IMR-90 (cell line): ENCODE results near the gene MAN1A2.

Experiments
- FOS ChIP-seq: fragments of 150-350 bp; IDR thresholded peaks from 2 replicates; pipeline ENCODE4 v1.6.1; 2016; ENCODE audit warnings: low read depth, low read length
- POLR2A ChIP-seq: IDR thresholded peaks from 2 replicates; pipeline ENCODE4 v1.6.1; 2012; ENCODE audit warnings: mild to moderate bottlenecking, low read depth, low read length
- RCOR1 ChIP-seq: IDR thresholded peaks from 2 replicates; pipeline ENCODE4 v1.6.1; 2012; ENCODE audit warnings: mild to moderate bottlenecking, low read length, improper control_type of control experiment; ENCODE audit not compliant: insufficient replicate concordance
- RFX5 ChIP-seq: IDR thresholded peaks from 2 replicates; pipeline ENCODE4 v1.8.0; 2012; ENCODE audit warnings: low read depth, mild to moderate bottlenecking, low read length, moderate library complexity
- TF ChIP-seq, protein P1 (sequence below): conservative IDR thresholded peaks from 2 replicates; pipeline ENCODE4 v1.5.1; 2012; ENCODE audit warnings: mild to moderate bottlenecking, low read depth, low read length, improper control_type of control experiment

GRCh38 chr1:117501281-117501680, 134.0 kb downstream of the MAN1A2 start:
- TF ChIP-seq, protein P1, sequence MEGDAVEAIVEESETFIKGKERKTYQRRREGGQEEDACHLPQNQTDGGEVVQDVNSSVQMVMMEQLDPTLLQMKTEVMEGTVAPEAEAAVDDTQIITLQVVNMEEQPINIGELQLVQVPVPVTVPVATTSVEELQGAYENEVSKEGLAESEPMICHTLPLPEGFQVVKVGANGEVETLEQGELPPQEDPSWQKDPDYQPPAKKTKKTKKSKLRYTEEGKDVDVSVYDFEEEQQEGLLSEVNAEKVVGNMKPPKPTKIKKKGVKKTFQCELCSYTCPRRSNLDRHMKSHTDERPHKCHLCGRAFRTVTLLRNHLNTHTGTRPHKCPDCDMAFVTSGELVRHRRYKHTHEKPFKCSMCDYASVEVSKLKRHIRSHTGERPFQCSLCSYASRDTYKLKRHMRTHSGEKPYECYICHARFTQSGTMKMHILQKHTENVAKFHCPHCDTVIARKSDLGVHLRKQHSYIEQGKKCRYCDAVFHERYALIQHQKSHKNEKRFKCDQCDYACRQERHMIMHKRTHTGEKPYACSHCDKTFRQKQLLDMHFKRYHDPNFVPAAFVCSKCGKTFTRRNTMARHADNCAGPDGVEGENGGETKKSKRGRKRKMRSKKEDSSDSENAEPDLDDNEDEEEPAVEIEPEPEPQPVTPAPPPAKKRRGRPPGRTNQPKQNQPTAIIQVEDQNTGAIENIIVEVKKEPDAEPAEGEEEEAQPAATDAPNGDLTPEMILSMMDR: no peak
- TF ChIP-seq RCOR1: peak; percentile 32
- no peak for TF ChIP-seq RFX5
- TF ChIP-seq POLR2A: no peak
- TF ChIP-seq FOS: peak; percentile 57; the same call in 1 of the 2 replicates
